Uterus (tissue), 2 donors: ENCODE results near the gene FBN2.

Source experiments
- CTCF ChIP-seq, 4 experiments: fragments of 200-600 bp in 2 of 4; fragments of 450-650 bp in 2 of 4; sonication (generic) in 2 of 4; IDR thresholded peaks; one replicate each; pipeline ENCODE4 v1.5.1; 2016 to 2019; ENCODE audit warnings: antibody characterized with exemption in 4 of 4, mild to moderate bottlenecking in 2 of 4, moderate library complexity in 1 of 4
- POLR2A ChIP-seq, 2 donors: fragments of 450-650 bp; IDR thresholded peaks; one replicate each; pipeline ENCODE4 v1.6.1; 2016; ENCODE audit warnings: antibody characterized with exemption in 2 of 2, mild to moderate bottlenecking in 1 of 2, moderate library complexity in 1 of 2

- TF ChIP-seq CTCF (IDR thresholded peaks at IDR 0.05) (no peak), POLR2A (IDR thresholded peaks at IDR 0.05) (no peak)
Measured at GRCh38 chr5:128271071-128271470, 267.0 kb downstream of the FBN2 start.
